ENCODE results near the gene SLC38A1.
"Not testable (repeated sequence)": the region's sequence is repeated elsewhere in the genome, so short reads cannot be mapped to it uniquely, and the experiment has no call there.

- TF ChIP-seq POLR2AphosphoS5 (IDR thresholded peaks at IDR 0.05; ENCODE audit: low read depth, low read length); POU2F2 (IDR thresholded peaks at IDR 0.05; ENCODE audit: low read depth, low read length); POLR2A (IDR thresholded peaks at IDR 0.05; ENCODE audit: low read depth, low read length); PAX5 (IDR thresholded peaks at IDR 0.05; ENCODE audit: insufficient read depth, low read length, severe bottlenecking): not testable (repeated sequence)
These were observed 16.3 kb upstream of the SLC38A1 start for GRCh38 chr12:46285177-46285576.
